Measurements from ENCODE around the gene RMI2.

GRCh38 chr16:11390573-11391495 lies 45.6 kb downstream of the RMI2 start:
- TF ChIP-seq CTCF (IDR thresholded peaks at IDR 0.05; ENCODE audit: insufficient read depth, low read length, poor library complexity, severe bottlenecking) (no peak), EZH2phosphoT487 (conservative IDR thresholded peaks at IDR 0.05; ENCODE audit: low read length) (no peak)

All from SU-DHL-6 (cell line).